HG03045 (cell line): ENCODE measurements around the gene OR2A42.
"Not testable (repeated sequence)": the region's sequence is repeated elsewhere in the genome, so short reads cannot be mapped to it uniquely, and the experiment has no call there.

Experiments used
- ATAC-seq: cut with Tn5 transposase; IDR thresholded peaks from one replicate; pipeline ENCODE4 v1.9.1; 2021; ENCODE audit warnings: mild to moderate bottlenecking, moderate library complexity; ENCODE audit not compliant: unreplicated experiment

OR2A42 gene

GRCh38 chr7:144239365-144239764 is at the start of gene OR2A42:
OR2A42 (minus strand) TSS chr7:144239605; CDS start chr7:144232843, 6,762 bp downstream.
- not testable (repeated sequence) for ATAC-seq

GRCh38 chr7:144287171-144287784 is 47.9 kb upstream of the OR2A42 start:
- not testable (repeated sequence) for ATAC-seq

- ATAC-seq: not testable (repeated sequence)
Measured at GRCh38 chr7:144283716-144284115, 44.3 kb upstream of the OR2A42 start.

GRCh38 chr7:144282490-144282889 is 43.1 kb upstream of the OR2A42 start:
- ATAC-seq: not testable (repeated sequence)

- not testable (repeated sequence) for ATAC-seq
Measured at GRCh38 chr7:144281981-144282380, 42.6 kb upstream of the OR2A42 start.

- ATAC-seq: not testable (repeated sequence)
Measured at GRCh38 chr7:144280010-144280409, 40.6 kb upstream of the OR2A42 start.

- not testable (repeated sequence) for ATAC-seq
Measured at GRCh38 chr7:144275281-144275680, 35.9 kb upstream of the OR2A42 start.

GRCh38 chr7:144269188-144269587 is 29.8 kb upstream of the OR2A42 start, which contains the start of gene CTAGE8:
CTAGE8 (minus strand) TSS chr7:144269288; CDS start chr7:144269250, 38 bp downstream.
- not testable (repeated sequence) for ATAC-seq

- ATAC-seq: not testable (repeated sequence)
Measured at GRCh38 chr7:144264692-144265091, 25.3 kb upstream of the OR2A42 start, which contains the start of gene OR2A7. OR2A7 (minus strand) TSS chr7:144264792; CDS start chr7:144259628, 5,164 bp downstream.

GRCh38 chr7:144262128-144262527 is 22.7 kb upstream of the OR2A42 start:
- ATAC-seq: not testable (repeated sequence)

- not testable (repeated sequence) for ATAC-seq
Measured at GRCh38 chr7:144259067-144259466, 19.7 kb upstream of the OR2A42 start.

- ATAC-seq: no peak
Measured at GRCh38 chr7:144256112-144256511, 16.7 kb upstream of the OR2A42 start.

- no peak for ATAC-seq
Measured at GRCh38 chr7:144255471-144255897, 16.1 kb upstream of the OR2A42 start.

- not testable (repeated sequence) for ATAC-seq
Measured at GRCh38 chr7:144252307-144252706, 12.9 kb upstream of the OR2A42 start.

- ATAC-seq: not testable (repeated sequence)
Measured at GRCh38 chr7:144247674-144248330, 8.4 kb upstream of the OR2A42 start.

GRCh38 chr7:144246967-144247366 is 7.6 kb upstream of the OR2A42 start:
- not testable (repeated sequence) for ATAC-seq

- ATAC-seq: not testable (repeated sequence)
Measured at GRCh38 chr7:144245372-144245771, 6.0 kb upstream of the OR2A42 start.

GRCh38 chr7:144238530-144239082 is 799 bp downstream of the OR2A42 start:
- not testable (repeated sequence) for ATAC-seq

- ATAC-seq: not testable (repeated sequence)
Measured at GRCh38 chr7:144233039-144233438, 6.4 kb downstream of the OR2A42 start.

- ATAC-seq: not testable (repeated sequence)
Measured at GRCh38 chr7:144231027-144231426, 8.4 kb downstream of the OR2A42 start.

- ATAC-seq: not testable (repeated sequence)
Measured at GRCh38 chr7:144228810-144229209, 10.6 kb downstream of the OR2A42 start.

GRCh38 chr7:144226866-144227265 is 12.5 kb downstream of the OR2A42 start:
- ATAC-seq: not testable (repeated sequence)
